Measurements from ENCODE around the gene UNC80. TPM values are rescaled to one million over a fixed set of nuclear protein-coding genes. Genes with fewer than 3 reads are reported as not detected.

UNC80 gene
- total RNA-seq, 1 donor: not detected

DNA sequence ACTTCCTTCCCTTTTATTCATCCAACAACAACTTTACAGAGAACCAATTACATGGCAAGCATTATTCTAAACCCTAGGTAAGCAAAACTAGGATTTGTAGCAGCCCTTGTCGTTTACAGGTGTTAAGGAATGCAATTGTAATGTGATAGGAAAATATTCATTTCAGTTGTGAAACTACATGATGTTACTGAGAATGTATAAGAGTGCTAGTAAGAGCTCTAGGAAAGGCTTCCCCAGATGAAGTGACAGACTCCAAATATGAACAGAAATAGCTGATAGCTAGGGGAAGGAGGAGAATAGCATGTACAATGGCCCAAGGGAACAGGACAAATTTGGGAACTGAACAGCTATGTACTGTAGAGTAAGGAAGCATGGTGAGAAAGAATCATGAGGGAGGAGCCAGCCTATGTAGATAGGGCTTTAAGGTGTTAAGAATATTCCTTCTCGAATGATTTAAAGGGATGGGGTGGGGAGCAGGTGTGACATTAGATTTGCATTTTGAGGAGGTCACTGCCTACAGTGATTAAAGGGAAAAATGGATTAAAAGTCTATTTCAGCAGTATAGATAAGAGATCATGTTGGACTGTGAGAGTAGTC lies 262.6 kb downstream of the UNC80 start:
- no peak for TF ChIP-seq CTCF (IDR thresholded peaks at IDR 0.05; ENCODE audit: insufficient read depth, low read length)
- no peak overlapping the region for H3K4me3 ChIP-seq (ENCODE audit: low read depth, low read length)
- no peak for DNase-seq (ENCODE audit: low read depth)

DNA sequence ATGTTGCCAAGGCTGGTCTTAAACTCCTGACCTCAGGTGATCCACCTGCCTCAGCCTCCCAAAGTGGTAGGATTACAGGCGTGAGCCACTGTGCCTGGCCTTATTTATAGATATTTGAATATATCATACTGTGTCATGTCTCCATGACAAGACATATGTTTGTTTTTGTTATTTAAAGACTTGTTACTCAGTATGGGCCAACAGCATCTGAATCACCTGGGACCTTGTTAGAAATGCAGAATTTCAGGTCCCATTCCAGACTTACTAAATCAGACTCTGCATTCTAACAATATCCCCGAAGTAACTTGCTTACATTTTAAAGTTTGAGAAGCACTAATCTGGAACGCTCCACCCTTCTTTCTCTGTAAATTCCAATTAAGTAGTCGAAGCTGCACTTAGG lies 264.0 kb downstream of the UNC80 start:
- no peak overlapping the region for H3K4me3 ChIP-seq (ENCODE audit: low read depth, low read length)
- TF ChIP-seq CTCF (IDR thresholded peaks at IDR 0.05; ENCODE audit: insufficient read depth, low read length): no peak
- no peak for DNase-seq (ENCODE audit: low read depth)

DNA sequence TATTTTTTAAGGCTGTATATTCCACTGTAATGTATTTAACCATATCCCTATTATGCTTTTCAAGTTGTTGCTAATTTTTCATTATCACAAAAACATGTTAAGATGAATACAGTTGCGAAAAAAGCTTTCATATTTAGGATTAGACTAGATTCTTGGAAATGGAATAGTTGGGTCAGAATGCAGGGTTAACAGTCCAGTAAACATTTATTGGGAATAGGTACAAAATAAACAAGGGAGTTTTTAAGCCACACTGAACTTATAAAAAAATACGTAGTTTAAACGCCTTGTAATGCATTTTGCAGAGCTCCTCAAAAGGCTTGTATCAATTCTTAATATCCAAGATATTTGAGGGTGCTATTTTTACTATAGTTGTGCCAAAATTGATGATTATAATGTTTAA lies 266.4 kb downstream of the UNC80 start:
- TF ChIP-seq CTCF (IDR thresholded peaks at IDR 0.05; ENCODE audit: insufficient read depth, low read length): no peak
- DNase-seq (ENCODE audit: low read depth): no peak
- no peak overlapping the region for H3K4me3 ChIP-seq (ENCODE audit: low read depth, low read length)

DNA sequence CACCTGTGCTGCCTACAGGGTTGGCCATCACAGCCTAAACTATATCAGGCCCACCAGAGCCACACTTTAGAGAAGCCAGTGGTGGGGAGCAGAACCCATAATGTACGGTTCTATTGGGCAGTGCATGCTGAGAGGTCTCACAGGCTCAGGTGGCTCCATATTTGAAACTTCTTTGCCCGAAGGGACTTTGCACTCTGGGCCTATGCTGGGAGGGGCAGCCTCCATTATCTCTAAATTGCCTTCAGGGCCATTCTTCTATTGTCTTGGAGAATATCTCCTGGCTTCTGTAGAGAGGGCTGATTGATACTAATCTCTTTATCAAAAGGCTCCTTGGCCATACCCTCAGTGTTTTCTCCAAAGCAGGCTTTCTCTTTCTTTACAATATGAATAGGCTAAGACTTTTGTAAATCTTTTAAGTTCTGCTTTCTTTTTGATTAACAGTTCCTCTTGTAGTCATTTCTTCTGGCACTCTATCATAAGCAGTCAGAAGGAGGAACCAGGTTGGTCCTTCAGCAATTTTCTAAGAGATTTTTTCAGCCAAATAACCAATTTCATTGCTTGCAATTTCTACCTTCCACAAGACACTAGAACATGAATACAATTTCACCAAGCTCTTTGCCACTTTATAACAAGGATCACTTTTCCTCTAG lies 275.3 kb downstream of the UNC80 start:
- no peak for TF ChIP-seq CTCF (IDR thresholded peaks at IDR 0.05; ENCODE audit: insufficient read depth, low read length)
- H3K4me3 ChIP-seq (ENCODE audit: low read depth, low read length): no peak overlapping the region
- no peak for DNase-seq (ENCODE audit: low read depth)

Small RNAs within 50 kb of the gene (small RNA-seq; reads per million reads assigned to genes)
- gene RNA5SP118: not detected

Other genes with a start within 250 kb of the UNC80 start
- 69.6 and 97.3 TPM in 2 replicates for gene RPE, start 230.8 kb downstream of the UNC80 start, total RNA-seq (ENCODE audit: low replicate concordance)

All from fibroblast of the aortic adventitia (primary cell).